MM.1S (cell line): Measurements from ENCODE around the gene MAN2A2.

Experiments used
- DNase-seq: peaks from one replicate; pipeline ENCODE4 v3.0.0-alpha.2; 2015
- H2AFZ ChIP-seq: fragments of 300-600 bp; sonication (generic); 2 replicates; pipeline ENCODE4 v1.6.0; 2016; ENCODE audit warnings: antibody characterized with exemption, low read length
- H3F3A ChIP-seq: fragments of 300-600 bp; sonication (generic); 2 replicates; pipeline ENCODE4 v1.6.1; 2016; ENCODE audit warnings: mild to moderate bottlenecking, antibody characterized with exemption, low read length, moderate library complexity, mixed read lengths; ENCODE audit not compliant: insufficient read depth
- H3K27ac ChIP-seq: fragments of 300-600 bp; sonication (generic); 2 replicates; pipeline ENCODE4 v1.5.1; 2016; ENCODE audit warnings: mild to moderate bottlenecking, low read length
- H3K27me3 ChIP-seq: fragments of 300-600 bp; sonication (generic); replicated peaks from 2 replicates; pipeline ENCODE4 v1.6.0; 2016; ENCODE audit warnings: low read length; ENCODE audit not compliant: insufficient read depth
- H3K36me3 ChIP-seq: fragments of 300-600 bp; sonication (generic); replicated peaks from 2 replicates; pipeline ENCODE4 v1.6.1; 2016; ENCODE audit warnings: mild to moderate bottlenecking, low read length, mixed read lengths; ENCODE audit not compliant: insufficient read depth
- H3K4me1 ChIP-seq: fragments of 300-600 bp; sonication (generic); 2 replicates; pipeline ENCODE4 v1.6.1; 2016; ENCODE audit warnings: low read length, mixed read lengths
- H3K4me2 ChIP-seq: fragments of 300-600 bp; sonication (generic); 2 replicates; pipeline ENCODE4 v1.6.0; 2016; ENCODE audit warnings: low read depth, low read length
- H3K4me3 ChIP-seq: fragments of 300-600 bp; sonication (generic); 2 replicates; pipeline ENCODE4 v1.5.1; 2016; ENCODE audit warnings: low read length, mixed read lengths
- H3K79me2 ChIP-seq: fragments of 300-600 bp; sonication (generic); 2 replicates; pipeline ENCODE4 v1.6.1; 2016; ENCODE audit warnings: mixed run types, low read length, mixed read lengths
- H3K9ac ChIP-seq: fragments of 300-600 bp; sonication (generic); 2 replicates; pipeline ENCODE4 v1.6.1; 2016; ENCODE audit warnings: low read length, mixed read lengths
- H3K9me2 ChIP-seq: fragments of 300-600 bp; sonication (generic); replicated peaks from 2 replicates; pipeline ENCODE4 v1.6.1; 2016; ENCODE audit warnings: mild to moderate bottlenecking, low read length, mixed read lengths; ENCODE audit not compliant: insufficient read depth
- H3K9me3 ChIP-seq: fragments of 300-600 bp; sonication (generic); replicated peaks from 2 replicates; pipeline ENCODE4 v1.6.1; 2016; ENCODE audit warnings: mild to moderate bottlenecking, low read length, mixed read lengths; ENCODE audit not compliant: insufficient read depth
- H4K20me1 ChIP-seq: fragments of 300-600 bp; sonication (generic); 2 replicates; pipeline ENCODE4 v1.6.1; 2016; ENCODE audit warnings: mild to moderate bottlenecking, low read length, moderate library complexity, mixed read lengths; ENCODE audit not compliant: insufficient read depth
- EZH2 ChIP-seq: fragments of 300-600 bp; sonication (generic); optimal IDR thresholded peaks from 2 replicates; pipeline ENCODE3; 2017; ENCODE audit warnings: low read depth, mild to moderate bottlenecking, antibody characterized with exemption, low read length, mixed read lengths
- EZH2phosphoT487 ChIP-seq: fragments of 300-600 bp; sonication (generic); IDR thresholded peaks from 2 replicates; pipeline ENCODE4 v1.6.1; 2018; ENCODE audit warnings: antibody characterized with exemption, low read length
- TF ChIP-seq, protein P1 (sequence below): fragments of 300-600 bp; sonication (generic); IDR thresholded peaks from 2 replicates; pipeline ENCODE4 v1.5.1; 2016; ENCODE audit warnings: antibody characterized with exemption, low read length, mixed read lengths

Gene MAN2A2

DNA sequence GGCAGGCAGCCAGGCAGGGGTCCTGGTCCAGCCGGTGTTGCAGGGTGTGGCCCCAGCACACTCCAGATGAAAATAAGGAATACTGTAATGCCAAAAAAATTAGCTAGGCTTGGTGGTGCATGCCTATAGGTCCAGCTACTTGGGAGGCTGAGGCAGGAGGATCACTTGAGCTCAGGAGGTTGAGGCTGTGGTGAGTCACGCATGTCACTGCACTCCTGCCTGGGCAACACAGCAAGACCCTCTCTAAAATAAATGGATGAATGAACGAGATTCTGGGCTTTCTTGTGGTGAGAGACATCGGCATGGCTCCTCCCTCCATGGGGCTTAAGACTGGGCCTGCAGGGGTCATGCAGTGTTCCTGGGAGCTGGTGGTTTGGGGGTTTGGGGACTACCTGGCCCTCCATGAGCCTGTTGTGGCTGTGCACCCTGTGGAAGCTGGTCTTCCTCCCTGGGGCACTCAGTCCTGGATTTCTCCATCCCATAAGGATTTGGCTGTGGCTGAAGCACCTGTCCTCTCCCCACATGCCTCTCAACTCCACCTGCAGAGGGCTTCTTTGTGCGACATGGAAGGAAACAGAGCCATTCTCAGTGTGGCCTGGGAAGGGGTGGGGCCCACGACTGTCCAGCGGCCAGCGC, 44.0 kb downstream of the MAN2A2 start:
- Histone ChIP-seq H3K4me1 (no peaks in the 10 kb centered on the region), H3K4me2 (no peak overlapping the region), H2AFZ (no peak overlapping the region), H3F3A (no peaks in the 10 kb centered on the region), H3K27me3 (no peaks in the 10 kb centered on the region), H3K36me3 (no peaks in the 10 kb centered on the region; the same call in none of the 2 replicates), H3K27ac (no peak overlapping the region), H3K9me3 (no peaks in the 10 kb centered on the region), H3K9ac (no peak overlapping the region), H4K20me1 (no peaks in the 10 kb centered on the region), H3K4me3 (no peak overlapping the region), H3K79me2 (no peaks in the 10 kb centered on the region), H3K9me2 (no peaks in the 10 kb centered on the region)
- TF ChIP-seq EZH2: no peak
- DNase-seq: no peak

DNA sequence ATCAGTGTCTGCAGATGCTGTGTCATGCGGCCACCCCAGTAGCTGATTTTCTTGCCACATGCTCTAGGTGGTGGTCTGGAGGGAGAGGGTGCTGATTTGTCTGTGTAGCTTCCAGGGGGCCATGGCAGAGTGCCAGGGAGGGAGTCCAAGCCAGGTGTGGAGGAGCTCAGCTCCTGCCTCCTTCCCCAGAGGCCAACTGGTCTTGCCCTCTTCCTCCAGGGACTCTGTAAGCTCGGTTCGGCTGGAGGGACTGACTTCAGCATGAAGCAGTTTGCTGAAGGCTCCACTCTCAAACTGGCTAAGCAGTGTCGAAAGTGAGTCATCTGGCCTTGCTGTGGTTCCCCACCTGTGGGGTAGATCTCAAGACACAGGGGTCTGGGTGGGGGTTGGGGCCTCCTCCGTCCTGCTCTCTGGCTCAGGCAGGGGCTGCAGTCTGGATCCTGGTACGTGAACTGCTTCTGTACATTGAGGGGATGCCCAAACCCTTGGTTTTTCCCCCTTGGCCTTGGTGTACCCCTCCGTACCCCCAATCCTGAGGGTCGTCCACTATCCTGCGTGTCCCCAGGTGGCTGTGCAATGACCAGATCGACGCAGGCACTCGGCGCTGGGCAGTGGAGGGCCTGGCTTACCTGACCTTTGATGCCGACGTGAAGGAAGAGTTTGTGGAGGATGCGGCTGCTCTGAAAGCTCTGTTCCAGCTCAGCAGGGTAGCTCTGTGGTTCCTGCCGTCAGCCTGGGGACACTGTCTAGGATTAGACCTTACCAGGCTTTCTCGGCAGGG, 44.7 kb downstream of the MAN2A2 start:
- H3K9me3 ChIP-seq: no peaks in the 10 kb centered on the region
- H3K4me3 ChIP-seq: no peak overlapping the region
- H3K9me2 ChIP-seq: no peaks in the 10 kb centered on the region
- no peak overlapping the region for H3K9ac ChIP-seq
- no peak overlapping the region for H2AFZ ChIP-seq
- TF ChIP-seq, protein P1, sequence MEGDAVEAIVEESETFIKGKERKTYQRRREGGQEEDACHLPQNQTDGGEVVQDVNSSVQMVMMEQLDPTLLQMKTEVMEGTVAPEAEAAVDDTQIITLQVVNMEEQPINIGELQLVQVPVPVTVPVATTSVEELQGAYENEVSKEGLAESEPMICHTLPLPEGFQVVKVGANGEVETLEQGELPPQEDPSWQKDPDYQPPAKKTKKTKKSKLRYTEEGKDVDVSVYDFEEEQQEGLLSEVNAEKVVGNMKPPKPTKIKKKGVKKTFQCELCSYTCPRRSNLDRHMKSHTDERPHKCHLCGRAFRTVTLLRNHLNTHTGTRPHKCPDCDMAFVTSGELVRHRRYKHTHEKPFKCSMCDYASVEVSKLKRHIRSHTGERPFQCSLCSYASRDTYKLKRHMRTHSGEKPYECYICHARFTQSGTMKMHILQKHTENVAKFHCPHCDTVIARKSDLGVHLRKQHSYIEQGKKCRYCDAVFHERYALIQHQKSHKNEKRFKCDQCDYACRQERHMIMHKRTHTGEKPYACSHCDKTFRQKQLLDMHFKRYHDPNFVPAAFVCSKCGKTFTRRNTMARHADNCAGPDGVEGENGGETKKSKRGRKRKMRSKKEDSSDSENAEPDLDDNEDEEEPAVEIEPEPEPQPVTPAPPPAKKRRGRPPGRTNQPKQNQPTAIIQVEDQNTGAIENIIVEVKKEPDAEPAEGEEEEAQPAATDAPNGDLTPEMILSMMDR: no peak
- no peak for TF ChIP-seq EZH2phosphoT487
- no peak for TF ChIP-seq EZH2
- no peak overlapping the region for H3K4me2 ChIP-seq
- H3K4me1 ChIP-seq: no peaks in the 10 kb centered on the region
- no peaks in the 10 kb centered on the region for H3F3A ChIP-seq
- no peak overlapping the region for H3K27ac ChIP-seq
- no peak for DNase-seq
- no peaks in the 10 kb centered on the region for H4K20me1 ChIP-seq
- no peaks in the 10 kb centered on the region for H3K79me2 ChIP-seq
- H3K36me3 ChIP-seq: no peaks in the 10 kb centered on the region; the same call in 1 of the 2 replicates
- no peaks in the 10 kb centered on the region for H3K27me3 ChIP-seq

DNA sequence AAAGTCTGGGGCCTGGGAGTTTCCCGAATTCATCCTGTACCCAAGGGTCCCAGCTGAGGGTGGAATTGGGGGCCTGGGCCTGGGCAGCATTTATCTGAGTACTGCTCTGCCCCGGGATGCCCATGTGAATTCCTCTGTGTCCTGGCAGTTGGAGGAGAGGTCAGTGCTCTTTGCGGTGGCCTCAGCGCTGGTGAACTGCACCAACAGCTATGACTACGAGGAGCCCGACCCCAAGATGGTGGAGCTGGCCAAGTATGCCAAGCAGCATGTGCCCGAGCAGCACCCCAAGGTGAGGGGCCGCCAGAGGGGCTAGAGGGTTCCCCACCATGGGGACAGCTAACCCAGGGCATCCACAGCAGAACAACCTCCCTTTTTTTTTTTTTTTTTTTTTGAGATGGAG, 45.4 kb downstream of the MAN2A2 start:
- Histone ChIP-seq H4K20me1 (no peaks in the 10 kb centered on the region), H3K9me2 (no peaks in the 10 kb centered on the region), H3K4me1 (no peaks in the 10 kb centered on the region), H3K27me3 (no peaks in the 10 kb centered on the region), H3K4me3 (no peak overlapping the region), H3K4me2 (no peak overlapping the region), H3K79me2 (no peaks in the 10 kb centered on the region), H2AFZ (no peak overlapping the region), H3K36me3 (no peaks in the 10 kb centered on the region; the same call in 1 of the 2 replicates), H3K27ac (no peak overlapping the region), H3K9ac (no peak overlapping the region), H3K9me3 (no peaks in the 10 kb centered on the region), H3F3A (peaks cover 3% of the 10 kb centered on the region; the same call in 1 of the 2 replicates)
- DNase-seq: no peak
- TF ChIP-seq, protein P1: no peak
- TF ChIP-seq EZH2 (no peak), EZH2phosphoT487 (no peak)
